ENCODE data around the gene CLEC20A.

The CLEC20A gene

GRCh38 chr1:178467837-178468236, 28.9 kb downstream of the CLEC20A start:
- no peak for FAIRE-seq

GRCh38 chr1:178465011-178465410, 31.8 kb downstream of the CLEC20A start:
- no peak for FAIRE-seq

- FAIRE-seq: no peak
Observed at GRCh38 chr1:178464566-178464965, 32.2 kb downstream of the CLEC20A start.

- no peak for FAIRE-seq
Observed at GRCh38 chr1:178464141-178464540, 32.6 kb downstream of the CLEC20A start.

- no peak for FAIRE-seq
Observed at GRCh38 chr1:178461701-178462100, 35.1 kb downstream of the CLEC20A start.

GRCh38 chr1:178461104-178461503, 35.7 kb downstream of the CLEC20A start:
- no peak for FAIRE-seq

GRCh38 chr1:178458203-178458602, 38.6 kb downstream of the CLEC20A start:
- no peak for FAIRE-seq

GRCh38 chr1:178457651-178458050, 39.1 kb downstream of the CLEC20A start:
- FAIRE-seq: no peak

GRCh38 chr1:178456472-178456871, 40.3 kb downstream of the CLEC20A start:
- FAIRE-seq: no peak

- FAIRE-seq: no peak
Observed at GRCh38 chr1:178452013-178452412, 44.8 kb downstream of the CLEC20A start.

GRCh38 chr1:178451529-178451928, 45.2 kb downstream of the CLEC20A start:
- FAIRE-seq: no peak

- FAIRE-seq: no peak
Observed at GRCh38 chr1:178450871-178451270, 45.9 kb downstream of the CLEC20A start.

- FAIRE-seq: no peak
Observed at GRCh38 chr1:178442925-178443324, 53.8 kb downstream of the CLEC20A start.

- no peak for FAIRE-seq
Observed at GRCh38 chr1:178438432-178438831, 58.3 kb downstream of the CLEC20A start.

GRCh38 chr1:178436899-178437298, 59.9 kb downstream of the CLEC20A start:
- no peak for FAIRE-seq

GRCh38 chr1:178434899-178435435, 61.8 kb downstream of the CLEC20A start:
- no peak for FAIRE-seq

GRCh38 chr1:178434360-178434759, 62.4 kb downstream of the CLEC20A start:
- no peak for FAIRE-seq

Data from A204.1 (cell line).